K562 (cell line): ENCODE results near the gene LTA. TPM values are rescaled to one million over a fixed set of nuclear protein-coding genes. Genes with fewer than 3 reads are reported as not detected.

Experiments
- ATF6 ChIP-seq: sonication (generic); formaldehyde crosslinking; IDR thresholded peaks from 2 replicates; pipeline ENCODE4 v1.4.0; 2020; ENCODE audit warnings: mild to moderate bottlenecking, missing genetic modification reagents
- CREB3L1 ChIP-seq: fragments of 450-650 bp; IDR thresholded peaks from 2 replicates; pipeline ENCODE4 v1.6.1; 2014; ENCODE audit warnings: low read depth, mild to moderate bottlenecking, moderate library complexity, borderline replicate concordance
- GABPB1 ChIP-seq: sonication (generic); formaldehyde crosslinking; IDR thresholded peaks from 2 replicates; pipeline ENCODE4 v1.8.0; 2022; ENCODE audit warnings: mild to moderate bottlenecking, missing genetic modification reagents
- HLTF ChIP-seq: fragments of 450-650 bp; IDR thresholded peaks from 2 replicates; pipeline ENCODE4 v1.6.1; 2016
- HMBOX1 ChIP-seq: sonication (generic); IDR thresholded peaks from 2 replicates; pipeline ENCODE4 v1.6.1; 2016
- HNRNPL ChIP-seq: fragments of 200-400 bp; formaldehyde crosslinking; IDR thresholded peaks from 2 replicates; pipeline ENCODE4 v1.6.1; 2017; ENCODE audit warnings: low read depth, mild to moderate bottlenecking, low read length
- HOMEZ ChIP-seq: fragments of 250-450 bp; sonication (Bioruptor Pico); IDR thresholded peaks from 2 replicates; pipeline ENCODE4 v1.4.0; 2020; ENCODE audit warnings: mild to moderate bottlenecking, moderate library complexity
- MCM7 ChIP-seq, 2 experiments: fragments of 450-650 bp; IDR thresholded peaks; 2 replicates each; pipeline ENCODE4 v1.6.1; 2016 to 2018
- NR4A1 ChIP-seq, 2 experiments: fragments of 250-450 bp in 1 of 2; fragments of 450-650 bp in 1 of 2; sonication (Bioruptor Pico) in 1 of 2; IDR thresholded peaks; 2 replicates each; pipeline versions ENCODE4 v1.4.0 to v1.6.1; 2016 to 2020; ENCODE audit warnings: mild to moderate bottlenecking in 2 of 2, missing compliant biosample characterization in 1 of 2, missing genetic modification characterization in 1 of 2, moderate library complexity in 1 of 2
- RFX1 ChIP-seq: fragments of 450-650 bp; IDR thresholded peaks from 2 replicates; pipeline ENCODE4 v1.6.1; 2016; ENCODE audit warnings: mild to moderate bottlenecking, moderate library complexity
- SFPQ ChIP-seq: fragments of 200-400 bp; formaldehyde crosslinking; IDR thresholded peaks from 2 replicates; pipeline ENCODE4 v1.6.1; 2017; ENCODE audit warnings: mild to moderate bottlenecking, low read depth, low read length, moderate library complexity
- SIN3A ChIP-seq, 2 experiments: fragments of 150-350 bp in 1 of 2; IDR thresholded peaks; 2 replicates each; pipeline ENCODE4 v1.6.1; 2011 to 2016; ENCODE audit warnings: borderline replicate concordance in 2 of 2, low read depth in 2 of 2, low read length in 2 of 2, mild to moderate bottlenecking in 2 of 2, moderate library complexity in 2 of 2; ENCODE audit not compliant: control insufficient read depth in 1 of 2
- ZNF124 ChIP-seq: sonication (generic); formaldehyde crosslinking; IDR thresholded peaks from 2 replicates; pipeline ENCODE4 v1.8.1; 2022; ENCODE audit warnings: missing genetic modification reagents
- ZNF830 ChIP-seq: fragments of 250-450 bp; sonication (Bioruptor Pico); IDR thresholded peaks from 2 replicates; pipeline ENCODE4 v1.5.0; 2021; ENCODE audit warnings: mild to moderate bottlenecking
- ZZZ3 ChIP-seq: fragments of 450-650 bp; IDR thresholded peaks from 2 replicates; pipeline ENCODE4 v1.6.1; 2016; ENCODE audit warnings: antibody characterized with exemption, mild to moderate bottlenecking, moderate library complexity
- polyA plus RNA-seq, 8 experiments: library from polyadenylated mRNA; depleted of rRNA in 4 of 8; stranded (reverse) in 5 of 8; unstranded in 3 of 8; fragments of >200 nt; fragmentation: Nextera tagmentation in 2 of 8; fragmentation: Illumina TruSeq in 1 of 8; extraction: Ambion mirVana in 2 of 8; extraction: Trizol in 1 of 8; gene quantifications; 2 replicates each; pipeline versions ENCODE4 v1.2.1 to v1.2.3, GENCODE V29; 2011 to 2014; ENCODE audit warnings: inconsistent platforms in 1 of 8, missing spikeins in 1 of 8
- total RNA-seq, 7 experiments: library from RNA; depleted of rRNA in 6 of 7; stranded (reverse); fragments of >200 nt in 6 of 7; fragmentation: Illumina TruSeq in 2 of 7; extraction: Trizol in 2 of 7; gene quantifications; 2 replicates each; pipeline versions ENCODE4 v1.2.1 to v1.2.3, GENCODE V29; 2011 to 2021; ENCODE audit warnings: low replicate concordance in 1 of 7

The LTA gene
- total and polyA plus RNA-seq, 9 of the 15 experiments (the other 6 are each of a cell fraction or from before 2014, with no cell fraction given) = 0.80 TPM; not detected in 8

GRCh38 chr6:31547727-31548543 lies 24.2 kb upstream of the LTA start (continued):
- no peak; the same call in 1 of the 2 replicates for TF ChIP-seq HMBOX1
- 0 out of 2 replicates have a peak, but pooled peaks have one; percentile 5 for TF ChIP-seq ZZZ3
- no peak for TF ChIP-seq ZNF124 (CRISPR knock-in tag)
- no peak for TF ChIP-seq SFPQ
- 0 out of 2 replicates have a peak, but pooled peaks have one; percentile 76 for TF ChIP-seq HNRNPL
- TF ChIP-seq NR4A1 (CRISPR knock-in tag; IDR thresholded peaks at IDR 0.05) = peak; percentile 42; the same call in 1 of the 2 replicates
- peak; percentile 75; the same call in 1 of the 2 replicates for TF ChIP-seq NR4A1 (tag; IDR thresholded peaks at IDR 0.05)
- no peak for TF ChIP-seq MCM7 (IDR thresholded peaks at IDR 0.05)
- 0 out of 2 replicates have a peak, but pooled peaks have one; percentile 20 for TF ChIP-seq GABPB1 (CRISPR knock-in tag)
- no peak for TF ChIP-seq HLTF
- TF ChIP-seq ATF6 = 0 out of 2 replicates have a peak, but pooled peaks have one; percentile 47
- 0 out of 2 replicates have a peak, but pooled peaks have one; percentile 36 for TF ChIP-seq ZNF830 (CRISPR knock-in tag)
- TF ChIP-seq RFX1 = no peak
- TF ChIP-seq CREB3L1 = peak; percentile 50; the same call in 1 of the 2 replicates
- TF ChIP-seq HOMEZ (CRISPR knock-in tag) = no peak
- peak in 1 of 2 experiments; percentile 33; a peak in 2 of 4 replicates for TF ChIP-seq SIN3A (IDR thresholded peaks at IDR 0.05; ENCODE audit: borderline replicate concordance in 2 of 2, control insufficient read depth in 1 of 2, low read depth in 2 of 2, low read length in 2 of 2)
